ENCODE data around the gene ZNF674. TPM values are rescaled to one million over a fixed set of nuclear protein-coding genes. Genes with fewer than 3 reads are reported as not detected.

The ZNF674 gene
- total and polyA plus RNA-seq, 9 of the 15 experiments (the other 6 are each of a cell fraction or from before 2014, with no cell fraction given), result 1.2 to 4.7 (median 2.6) TPM

DNA sequence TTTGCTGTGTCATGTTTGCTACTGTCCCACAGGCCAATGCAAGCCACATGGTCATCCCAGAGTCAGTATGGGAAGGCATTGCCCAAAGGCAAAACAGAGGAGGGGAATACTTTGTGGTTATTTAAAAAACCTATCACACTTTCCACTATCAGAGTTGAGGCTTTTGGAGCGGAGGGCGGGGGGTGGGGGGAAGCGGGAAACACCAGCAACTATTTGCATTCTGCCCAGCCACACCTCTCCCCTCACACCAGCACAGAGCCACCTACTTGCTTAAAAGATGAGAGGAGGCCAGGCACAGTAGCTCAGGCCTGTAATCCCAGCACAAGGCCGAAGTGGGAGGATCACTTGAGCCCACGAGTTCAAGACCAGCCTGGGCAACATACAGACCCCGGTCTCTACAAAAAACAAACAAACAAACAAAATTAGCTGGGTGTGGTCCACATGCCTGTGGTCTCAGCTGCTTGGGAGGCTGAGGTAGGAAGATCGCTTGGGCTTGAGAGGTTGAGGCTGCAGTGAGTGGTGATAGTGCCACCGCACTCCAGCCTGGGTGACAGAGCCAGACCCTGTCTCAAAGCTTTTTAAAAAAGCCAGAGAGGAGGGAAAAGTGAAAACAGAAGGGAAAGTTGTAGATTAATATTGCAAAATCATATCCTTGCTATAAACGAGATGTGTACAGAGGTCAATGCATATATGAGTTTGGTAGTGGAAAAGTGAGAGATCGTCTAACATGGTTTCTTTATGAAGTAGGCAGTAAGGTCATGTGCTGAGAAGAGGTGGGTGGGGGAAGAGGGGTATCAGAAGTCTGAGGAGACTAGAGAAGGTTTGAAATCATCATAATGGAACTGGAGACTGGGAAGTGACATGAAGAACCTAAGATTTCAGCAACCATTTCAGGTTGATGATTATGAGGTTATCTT lies 26.5 kb upstream of the ZNF674 start:
- no peaks in the 10 kb centered on the region; a peak in 1 of 5 replicates for H3K4me1 ChIP-seq (replicated peaks in 1 of 2; ENCODE audit: control insufficient read depth in 2 of 2, insufficient read depth in 2 of 2, low read length in 2 of 2)
- no peaks in the 10 kb centered on the region for H4K20me1 ChIP-seq (replicated peaks; ENCODE audit: control insufficient read depth, insufficient read depth, low read length)
- no peaks in the 10 kb centered on the region for H3K36me3 ChIP-seq (ENCODE audit: control insufficient read depth, insufficient read depth, low read length)
- H3K27me3 ChIP-seq (ENCODE audit: control insufficient read depth in 2 of 2, insufficient read depth in 2 of 2, low read length in 2 of 2), result no peaks in the 10 kb centered on the region
- H3K27ac ChIP-seq (ENCODE audit: extremely low read depth, low read depth, low read length), result no peak overlapping the region
- H3K9ac ChIP-seq (ENCODE audit: insufficient read depth in 1 of 2, low read depth in 2 of 2, low read length in 2 of 2), result no peak overlapping the region
- no peak overlapping the region for H3K4me2 ChIP-seq (ENCODE audit: insufficient read depth, low read length)
- ChIA-PET CTCF (ENCODE audit: low intra/inter-chr PET ratio) (no interaction called here), POLR2A (no interaction called here)
- DNase-seq (ENCODE audit: extremely low read depth in 1 of 4, low spot score in 3 of 4) (no peak), FAIRE-seq (no peak), ATAC-seq (no peak)
- no peaks in the 10 kb centered on the region for H3K9me1 ChIP-seq (ENCODE audit: control insufficient read depth, insufficient read depth, low read length)
- 15% methylated on average over 7 of the region's 10 CpGs for WGBS (ENCODE audit: insufficient coverage, low coverage, missing lambda C conversion rate)
- intact Hi-C loops (cut with micrococcal nuclease), result no loop called here
- H3K9me3 ChIP-seq (replicated peaks; ENCODE audit: control insufficient read depth, insufficient read depth, low read depth, low read length), result no peaks in the 10 kb centered on the region
- in situ Hi-C loops (cut with MboI), result no loop called here
- no peak overlapping the region for H3K4me3 ChIP-seq
- no peaks in the 10 kb centered on the region for H3K79me2 ChIP-seq (ENCODE audit: control insufficient read depth, insufficient read depth, low read length)
- no TSS peak for BruUV-seq (replicated peaks)
- H2AFZ ChIP-seq (ENCODE audit: low read depth, low read length), result no peak overlapping the region
- TF ChIP-seq TEAD4 (IDR thresholded peaks at IDR 0.05; ENCODE audit: low read length), result no peak
- TF ChIP-seq TEAD4 (CRISPR knock-in tag; IDR thresholded peaks at IDR 0.05; ENCODE audit: borderline replicate concordance), result no peak
- no peak for TF ChIP-seq HMG20A (CRISPR knock-in tag; conservative IDR thresholded peaks at IDR 0.05)
- no peak for TF ChIP-seq EGR1 (conservative IDR thresholded peaks at IDR 0.05)
- no peak for TF ChIP-seq ZC3H11A (IDR thresholded peaks at IDR 0.05; ENCODE audit: low read depth, low read length)
- TF ChIP-seq, protein P1, sequence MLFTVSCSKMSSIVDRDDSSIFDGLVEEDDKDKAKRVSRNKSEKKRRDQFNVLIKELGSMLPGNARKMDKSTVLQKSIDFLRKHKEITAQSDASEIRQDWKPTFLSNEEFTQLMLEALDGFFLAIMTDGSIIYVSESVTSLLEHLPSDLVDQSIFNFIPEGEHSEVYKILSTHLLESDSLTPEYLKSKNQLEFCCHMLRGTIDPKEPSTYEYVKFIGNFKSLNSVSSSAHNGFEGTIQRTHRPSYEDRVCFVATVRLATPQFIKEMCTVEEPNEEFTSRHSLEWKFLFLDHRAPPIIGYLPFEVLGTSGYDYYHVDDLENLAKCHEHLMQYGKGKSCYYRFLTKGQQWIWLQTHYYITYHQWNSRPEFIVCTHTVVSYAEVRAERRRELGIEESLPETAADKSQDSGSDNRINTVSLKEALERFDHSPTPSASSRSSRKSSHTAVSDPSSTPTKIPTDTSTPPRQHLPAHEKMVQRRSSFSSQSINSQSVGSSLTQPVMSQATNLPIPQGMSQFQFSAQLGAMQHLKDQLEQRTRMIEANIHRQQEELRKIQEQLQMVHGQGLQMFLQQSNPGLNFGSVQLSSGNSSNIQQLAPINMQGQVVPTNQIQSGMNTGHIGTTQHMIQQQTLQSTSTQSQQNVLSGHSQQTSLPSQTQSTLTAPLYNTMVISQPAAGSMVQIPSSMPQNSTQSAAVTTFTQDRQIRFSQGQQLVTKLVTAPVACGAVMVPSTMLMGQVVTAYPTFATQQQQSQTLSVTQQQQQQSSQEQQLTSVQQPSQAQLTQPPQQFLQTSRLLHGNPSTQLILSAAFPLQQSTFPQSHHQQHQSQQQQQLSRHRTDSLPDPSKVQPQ (CRISPR knock-in tag; IDR thresholded peaks at IDR 0.05; ENCODE audit: borderline replicate concordance), result no peak
- TF ChIP-seq KDM4B (IDR thresholded peaks at IDR 0.05; ENCODE audit: borderline replicate concordance in 2 of 2, low read depth in 1 of 2), result no peak
- TF ChIP-seq, protein P2, sequence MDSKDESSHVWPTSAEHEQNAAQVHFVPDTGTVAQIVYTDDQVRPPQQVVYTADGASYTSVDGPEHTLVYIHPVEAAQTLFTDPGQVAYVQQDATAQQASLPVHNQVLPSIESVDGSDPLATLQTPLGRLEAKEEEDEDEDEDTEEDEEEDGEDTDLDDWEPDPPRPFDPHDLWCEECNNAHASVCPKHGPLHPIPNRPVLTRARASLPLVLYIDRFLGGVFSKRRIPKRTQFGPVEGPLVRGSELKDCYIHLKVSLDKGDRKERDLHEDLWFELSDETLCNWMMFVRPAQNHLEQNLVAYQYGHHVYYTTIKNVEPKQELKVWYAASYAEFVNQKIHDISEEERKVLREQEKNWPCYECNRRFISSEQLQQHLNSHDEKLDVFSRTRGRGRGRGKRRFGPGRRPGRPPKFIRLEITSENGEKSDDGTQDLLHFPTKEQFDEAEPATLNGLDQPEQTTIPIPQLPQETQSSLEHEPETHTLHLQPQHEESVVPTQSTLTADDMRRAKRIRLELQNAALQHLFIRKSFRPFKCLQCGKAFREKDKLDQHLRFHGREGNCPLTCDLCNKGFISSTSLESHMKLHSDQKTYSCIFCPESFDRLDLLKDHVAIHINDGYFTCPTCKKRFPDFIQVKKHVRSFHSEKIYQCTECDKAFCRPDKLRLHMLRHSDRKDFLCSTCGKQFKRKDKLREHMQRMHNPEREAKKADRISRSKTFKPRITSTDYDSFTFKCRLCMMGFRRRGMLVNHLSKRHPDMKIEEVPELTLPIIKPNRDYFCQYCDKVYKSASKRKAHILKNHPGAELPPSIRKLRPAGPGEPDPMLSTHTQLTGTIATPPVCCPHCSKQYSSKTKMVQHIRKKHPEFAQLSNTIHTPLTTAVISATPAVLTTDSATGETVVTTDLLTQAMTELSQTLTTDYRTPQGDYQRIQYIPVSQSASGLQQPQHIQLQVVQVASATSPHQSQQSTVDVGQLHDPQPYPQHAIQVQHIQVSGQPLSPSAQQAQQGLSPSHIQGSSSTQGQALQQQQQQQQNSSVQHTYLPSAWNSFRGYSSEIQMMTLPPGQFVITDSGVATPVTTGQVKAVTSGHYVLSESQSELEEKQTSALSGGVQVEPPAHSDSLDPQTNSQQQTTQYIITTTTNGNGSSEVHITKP (IDR thresholded peaks at IDR 0.05; ENCODE audit: partially characterized antibody), result no peak
- TF ChIP-seq JUNB (CRISPR knock-in tag; conservative IDR thresholded peaks at IDR 0.05), result no peak
- no peak for TF ChIP-seq MCM5 (IDR thresholded peaks at IDR 0.05; ENCODE audit: low read depth)
- TF ChIP-seq CBX1 (IDR thresholded peaks at IDR 0.05; ENCODE audit: low read depth), result no peak
- no peak for TF ChIP-seq PML (IDR thresholded peaks at IDR 0.05; ENCODE audit: low read length)

Data from K562 (cell line).